ENCODE results near the gene JAKMIP1. TPM values are rescaled to one million over a fixed set of nuclear protein-coding genes. Genes with fewer than 3 reads are reported as not detected.

Gene JAKMIP1
- total RNA-seq, 3 donors from 2014 or later = 0.63 to 2.1 TPM; not detected in 1

DNA sequence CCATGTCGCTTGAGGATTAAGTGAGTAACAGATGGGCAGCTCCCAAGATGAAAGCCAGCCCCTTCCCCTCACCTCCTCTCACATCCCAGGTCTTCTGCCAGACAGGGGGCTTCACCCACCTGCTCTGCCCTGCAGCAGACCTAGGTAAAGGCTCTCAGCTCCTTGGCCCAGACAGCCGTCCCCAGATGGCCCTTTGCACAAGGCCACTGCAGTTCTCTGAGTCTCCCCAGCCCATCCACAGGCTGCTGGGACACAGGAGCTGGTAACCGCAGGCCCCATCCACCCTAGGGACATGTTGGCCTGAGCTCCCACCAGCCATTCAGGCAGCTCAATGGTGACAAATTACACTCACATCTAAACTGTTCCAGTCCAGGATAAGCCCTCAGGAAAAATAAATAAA, 197.4 kb downstream of the JAKMIP1 start:
- intact Hi-C loops (cut with DNase I, micrococcal nuclease) = no loop called here
- DNase-seq (no peak), ATAC-seq (no peak)
- no peaks in the 10 kb centered on the region for H3K4me1 ChIP-seq (ENCODE audit: low read depth)
- H3K9me3 ChIP-seq = no peaks in the 10 kb centered on the region
- no peaks in the 10 kb centered on the region for H3K36me3 ChIP-seq (ENCODE audit: low read depth)
- TF ChIP-seq, protein P1, sequence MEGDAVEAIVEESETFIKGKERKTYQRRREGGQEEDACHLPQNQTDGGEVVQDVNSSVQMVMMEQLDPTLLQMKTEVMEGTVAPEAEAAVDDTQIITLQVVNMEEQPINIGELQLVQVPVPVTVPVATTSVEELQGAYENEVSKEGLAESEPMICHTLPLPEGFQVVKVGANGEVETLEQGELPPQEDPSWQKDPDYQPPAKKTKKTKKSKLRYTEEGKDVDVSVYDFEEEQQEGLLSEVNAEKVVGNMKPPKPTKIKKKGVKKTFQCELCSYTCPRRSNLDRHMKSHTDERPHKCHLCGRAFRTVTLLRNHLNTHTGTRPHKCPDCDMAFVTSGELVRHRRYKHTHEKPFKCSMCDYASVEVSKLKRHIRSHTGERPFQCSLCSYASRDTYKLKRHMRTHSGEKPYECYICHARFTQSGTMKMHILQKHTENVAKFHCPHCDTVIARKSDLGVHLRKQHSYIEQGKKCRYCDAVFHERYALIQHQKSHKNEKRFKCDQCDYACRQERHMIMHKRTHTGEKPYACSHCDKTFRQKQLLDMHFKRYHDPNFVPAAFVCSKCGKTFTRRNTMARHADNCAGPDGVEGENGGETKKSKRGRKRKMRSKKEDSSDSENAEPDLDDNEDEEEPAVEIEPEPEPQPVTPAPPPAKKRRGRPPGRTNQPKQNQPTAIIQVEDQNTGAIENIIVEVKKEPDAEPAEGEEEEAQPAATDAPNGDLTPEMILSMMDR (IDR thresholded peaks at IDR 0.05) = no peak
- no peak overlapping the region for H3K4me3 ChIP-seq

DNA sequence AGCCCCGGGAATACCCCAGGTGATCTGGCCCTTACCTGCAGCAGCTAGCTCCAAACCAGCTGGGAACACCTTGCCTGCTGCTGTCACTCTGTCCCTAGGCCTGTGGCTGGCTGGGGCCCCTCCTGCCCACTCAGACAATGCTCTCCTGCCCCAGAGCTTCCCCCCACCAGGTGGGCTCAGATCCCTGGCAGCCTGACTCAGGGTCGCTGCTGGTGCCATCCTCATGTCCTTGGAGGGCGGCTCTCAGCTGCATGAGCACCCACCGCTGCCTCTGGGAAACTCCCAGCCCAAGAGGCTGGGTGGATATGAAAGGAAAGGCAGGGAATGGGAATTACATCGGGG, 197.9 kb downstream of the JAKMIP1 start:
- Histone ChIP-seq H3K4me3 (no peak overlapping the region), H3K9me3 (no peaks in the 10 kb centered on the region), H3K36me3 (ENCODE audit: low read depth) (no peaks in the 10 kb centered on the region), H3K4me1 (ENCODE audit: low read depth) (no peaks in the 10 kb centered on the region)
- ATAC-seq (no peak), DNase-seq (no peak)
- intact Hi-C loops (cut with DNase I, micrococcal nuclease) = no loop called here
- TF ChIP-seq, protein P1 (IDR thresholded peaks at IDR 0.05) = no peak

DNA sequence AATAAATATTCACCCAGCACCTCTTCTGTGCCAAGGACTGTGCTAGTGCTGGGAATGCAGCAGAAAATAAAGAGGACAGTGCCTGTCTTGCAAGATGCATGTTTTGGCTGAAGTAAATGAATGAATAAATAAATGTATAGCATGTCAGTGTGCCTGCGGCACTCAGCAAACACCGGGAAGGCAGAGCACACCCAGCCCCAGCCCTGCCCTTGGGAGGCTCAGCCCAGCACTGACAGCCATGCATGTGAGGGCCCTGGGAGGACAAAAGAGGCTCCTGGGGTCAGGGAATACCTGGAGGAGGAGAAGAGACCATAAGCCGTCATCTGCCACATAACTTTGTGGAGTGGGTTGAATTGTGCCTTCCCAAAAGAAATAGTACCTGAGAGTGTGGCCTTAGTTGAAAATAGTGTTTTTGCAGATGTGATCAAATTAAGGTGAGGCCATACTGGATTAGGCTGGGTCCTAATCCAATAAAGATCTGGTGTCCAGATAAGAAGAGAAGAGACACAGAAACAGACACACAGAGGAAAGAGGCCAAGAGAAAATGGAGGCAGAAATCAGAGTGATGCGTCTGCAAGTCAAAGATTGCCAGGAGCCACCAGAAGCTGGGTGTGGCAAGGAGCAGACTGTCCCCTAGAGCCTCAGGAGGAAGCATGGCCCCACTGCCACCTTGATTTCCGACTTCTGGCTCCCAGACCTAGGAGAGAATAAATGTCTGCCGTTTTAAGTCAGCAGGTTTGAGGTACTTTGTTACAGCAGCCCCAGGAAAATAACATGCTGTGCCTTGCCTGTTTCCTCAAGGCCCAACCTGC, 198.5 kb downstream of the JAKMIP1 start:
- intact Hi-C loops (cut with DNase I, micrococcal nuclease) = no loop called here
- Histone ChIP-seq H3K9me3 (no peaks in the 10 kb centered on the region), H3K36me3 (ENCODE audit: low read depth) (no peaks in the 10 kb centered on the region), H3K4me3 (no peak overlapping the region), H3K4me1 (ENCODE audit: low read depth) (no peaks in the 10 kb centered on the region)
- TF ChIP-seq, protein P1 (IDR thresholded peaks at IDR 0.05) = no peak
- ATAC-seq = no peak
- no peak for DNase-seq

DNA sequence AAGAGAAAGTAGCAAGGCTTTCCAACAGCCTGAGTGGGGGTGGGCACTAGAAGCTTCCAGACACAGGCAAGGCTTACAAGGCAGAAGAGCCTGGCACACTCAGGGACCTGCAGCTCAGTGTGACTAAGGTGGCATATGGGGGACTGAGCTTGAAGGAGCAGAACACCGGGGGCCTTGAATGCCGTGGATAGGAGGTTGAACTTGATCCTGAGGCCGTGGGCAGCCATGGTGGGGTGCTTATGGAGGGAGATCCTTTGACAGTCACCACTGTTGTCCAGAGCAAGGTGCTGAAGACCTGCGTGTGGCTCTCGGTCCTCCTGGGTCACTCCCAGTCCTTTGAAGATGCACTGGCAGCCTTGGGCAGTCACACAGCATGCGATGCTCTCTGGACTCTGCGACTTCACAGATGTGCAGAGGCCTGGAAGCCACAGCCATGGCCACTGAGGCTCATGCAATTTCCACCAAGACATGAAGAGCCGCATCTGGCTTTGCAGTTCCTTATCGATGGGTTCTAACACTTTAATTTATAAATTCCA, 200.5 kb downstream of the JAKMIP1 start:
- no peak for ATAC-seq
- DNase-seq = no peak
- Histone ChIP-seq H3K4me3 (no peak overlapping the region), H3K9me3 (no peaks in the 10 kb centered on the region), H3K36me3 (ENCODE audit: low read depth) (no peaks in the 10 kb centered on the region), H3K4me1 (ENCODE audit: low read depth) (no peaks in the 10 kb centered on the region)
- intact Hi-C loops (cut with DNase I, micrococcal nuclease) = no loop called here
- TF ChIP-seq, protein P1 (IDR thresholded peaks at IDR 0.05) = no peak

DNA sequence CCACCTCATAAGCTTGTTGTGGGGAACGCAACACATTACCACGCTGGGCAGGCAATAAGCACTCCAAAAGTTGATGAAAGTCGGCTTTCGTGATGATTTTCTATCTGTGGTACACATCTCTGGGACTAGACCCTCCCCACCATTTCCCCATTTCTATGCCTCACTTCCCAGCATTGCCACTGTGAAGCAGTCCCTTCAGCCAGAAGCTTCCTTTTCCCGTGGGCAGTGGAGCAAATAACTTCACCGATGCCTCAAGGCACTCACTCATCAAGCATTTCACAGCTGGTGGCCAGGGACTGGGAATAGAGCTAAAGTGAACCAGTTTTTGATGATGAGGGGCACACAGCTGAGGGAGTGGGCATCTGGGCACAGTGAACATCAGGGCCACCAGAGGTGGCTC, 201.0 kb downstream of the JAKMIP1 start:
- Histone ChIP-seq H3K9me3 (no peaks in the 10 kb centered on the region), H3K4me1 (ENCODE audit: low read depth) (no peaks in the 10 kb centered on the region), H3K36me3 (ENCODE audit: low read depth) (no peaks in the 10 kb centered on the region), H3K4me3 (no peak overlapping the region)
- TF ChIP-seq, protein P1 (IDR thresholded peaks at IDR 0.05) = no peak
- no peak for ATAC-seq
- intact Hi-C loops (cut with DNase I, micrococcal nuclease) = no loop called here
- DNase-seq = no peak
